ENCODE data around the gene SIK3. TPM values are rescaled to one million over a fixed set of nuclear protein-coding genes. Genes with fewer than 3 reads are reported as not detected.

SIK3 gene
- total and polyA plus RNA-seq, 2 donors (not counting 3 experiments of a cell fraction or from before 2014, with no cell fraction given), result 10.3 to 21.3 TPM

- ChIA-PET POLR2A (no interaction called here), CTCF (interaction anchor here (4.3 kb wide), 1 partner anchor 12 kb away, joined by 33 read pairs; no protein-coding TSS in a partner anchor)
- no peak for TF ChIP-seq GATA2 (IDR thresholded peaks at IDR 0.05; ENCODE audit: insufficient read depth, insufficient read length, low read depth, low read length)
- TF ChIP-seq, protein P1, sequence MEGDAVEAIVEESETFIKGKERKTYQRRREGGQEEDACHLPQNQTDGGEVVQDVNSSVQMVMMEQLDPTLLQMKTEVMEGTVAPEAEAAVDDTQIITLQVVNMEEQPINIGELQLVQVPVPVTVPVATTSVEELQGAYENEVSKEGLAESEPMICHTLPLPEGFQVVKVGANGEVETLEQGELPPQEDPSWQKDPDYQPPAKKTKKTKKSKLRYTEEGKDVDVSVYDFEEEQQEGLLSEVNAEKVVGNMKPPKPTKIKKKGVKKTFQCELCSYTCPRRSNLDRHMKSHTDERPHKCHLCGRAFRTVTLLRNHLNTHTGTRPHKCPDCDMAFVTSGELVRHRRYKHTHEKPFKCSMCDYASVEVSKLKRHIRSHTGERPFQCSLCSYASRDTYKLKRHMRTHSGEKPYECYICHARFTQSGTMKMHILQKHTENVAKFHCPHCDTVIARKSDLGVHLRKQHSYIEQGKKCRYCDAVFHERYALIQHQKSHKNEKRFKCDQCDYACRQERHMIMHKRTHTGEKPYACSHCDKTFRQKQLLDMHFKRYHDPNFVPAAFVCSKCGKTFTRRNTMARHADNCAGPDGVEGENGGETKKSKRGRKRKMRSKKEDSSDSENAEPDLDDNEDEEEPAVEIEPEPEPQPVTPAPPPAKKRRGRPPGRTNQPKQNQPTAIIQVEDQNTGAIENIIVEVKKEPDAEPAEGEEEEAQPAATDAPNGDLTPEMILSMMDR (IDR thresholded peaks at IDR 0.05; ENCODE audit: extremely low read depth in 1 of 2, insufficient read depth in 1 of 2, low read depth in 1 of 2, low read length in 2 of 2), result no peak
- TF ChIP-seq, protein P2, sequence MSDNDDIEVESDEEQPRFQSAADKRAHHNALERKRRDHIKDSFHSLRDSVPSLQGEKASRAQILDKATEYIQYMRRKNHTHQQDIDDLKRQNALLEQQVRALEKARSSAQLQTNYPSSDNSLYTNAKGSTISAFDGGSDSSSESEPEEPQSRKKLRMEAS (IDR thresholded peaks at IDR 0.05; ENCODE audit: insufficient read depth, insufficient read length), result no peak
- TF ChIP-seq POLR2A (IDR thresholded peaks at IDR 0.05; ENCODE audit: low read depth, low read length), result no peak
- TF ChIP-seq POLR2AphosphoS5 (IDR thresholded peaks at IDR 0.05; ENCODE audit: insufficient read depth, low read depth, low read length), result no peak
- no peak for TF ChIP-seq MYC (IDR thresholded peaks at IDR 0.05; ENCODE audit: low read depth, low read length)
- no peak for TF ChIP-seq EZH2 (IDR thresholded peaks at IDR 0.05; ENCODE audit: borderline replicate concordance, low read depth, low read length, severe bottlenecking)
- TF ChIP-seq JUN (IDR thresholded peaks at IDR 0.05; ENCODE audit: borderline replicate concordance, insufficient read depth, insufficient read length, low read depth), result no peak
- TF ChIP-seq FOS (IDR thresholded peaks at IDR 0.05; ENCODE audit: borderline replicate concordance, insufficient read depth, low read length), result no peak
- Histone ChIP-seq H3K4me1 (ENCODE audit: control insufficient read depth, extremely low read depth, insufficient read depth, low read length) (peaks cover 3% of the 10 kb centered on the region), H3K9me1 (replicated peaks; ENCODE audit: control insufficient read depth, extremely low read depth, insufficient read depth, low read length) (no peaks in the 10 kb centered on the region), H2AFZ (ENCODE audit: low read depth, low read length) (no peak overlapping the region), H3K27ac (ENCODE audit: insufficient read depth, low read depth, low read length) (no peak overlapping the region), H3K4me2 (ENCODE audit: insufficient read depth, low read length) (no peak overlapping the region), H3K9ac (replicated peaks; ENCODE audit: extremely low read depth, insufficient read depth, low read length) (no peak overlapping the region), H3K4me3 (replicated peaks in 1 of 3; ENCODE audit: insufficient read depth in 1 of 3, low read depth in 1 of 3, low read length in 3 of 3) (no peak overlapping the region), H4K20me1 (replicated peaks; ENCODE audit: control insufficient read depth, extremely low read depth, insufficient read depth, low read length) (no peaks in the 10 kb centered on the region), H3K9me3 (replicated peaks; ENCODE audit: control insufficient read depth, insufficient read depth, low read length) (no peaks in the 10 kb centered on the region), H3K36me3 (ENCODE audit: control insufficient read depth in 2 of 2, extremely low read depth in 1 of 2, insufficient read depth in 2 of 2, low read length in 2 of 2) (peaks cover 0 to 2% of the 10 kb centered on the region in 2 experiments), H3K79me2 (ENCODE audit: control insufficient read depth, insufficient read depth, low read length) (no peaks in the 10 kb centered on the region), H3K27me3 (ENCODE audit: control insufficient read depth in 2 of 2, insufficient read depth in 2 of 2, low read length in 2 of 2) (no peaks in the 10 kb centered on the region)
- no peak for DNase-seq (ENCODE audit: low read depth, low spot score)
- FAIRE-seq, result no peak
- intact Hi-C loops (cut with micrococcal nuclease) (no loop called here), dilution Hi-C loops (cut with MboI; ENCODE audit: extremely low pct_ligation_motif_present, low sequenced_read_pairs) (no loop called here)
- no TSS peak for BruUV-seq (replicated peaks)
Measured at GRCh38 chr11:116891746-116892145, 206.5 kb downstream of the SIK3 start.

Data from endothelial cell of umbilical vein (primary cell).